Measurements from ENCODE around the gene MBNL3.

MBNL3 gene

GRCh38 chrX:132367984-132368383 is 120.9 kb downstream of the MBNL3 start:
- no peaks in the 10 kb centered on the region for H3K4me1 ChIP-seq (ENCODE audit: control extremely low read depth in 1 of 4, control insufficient read depth in 4 of 4, insufficient read depth in 4 of 4, low read length in 3 of 4)
- H3K27me3 ChIP-seq (replicated peaks in 2 of 5; ENCODE audit: control insufficient read depth in 4 of 5, insufficient read depth in 5 of 5, low read length in 4 of 5) = peaks cover 0 to 6% (median 0%) of the 10 kb centered on the region in 5 experiments
- H3K9me3 ChIP-seq (ENCODE audit: control extremely low read depth in 1 of 5, control insufficient read depth in 4 of 5, insufficient read depth in 2 of 5, low read depth in 1 of 5, low read length in 4 of 5) = no peaks in the 10 kb centered on the region
- ChIA-PET POLR2A (no interaction called here), CTCF (no interaction called here)
- DNase-seq = no peak
- H3K36me3 ChIP-seq (ENCODE audit: control insufficient read depth in 4 of 4, insufficient read depth in 4 of 4, low read length in 3 of 4) = no peaks in the 10 kb centered on the region
- no peak overlapping the region for H3K4me3 ChIP-seq (ENCODE audit: control insufficient read depth in 1 of 7, extremely low read depth in 1 of 7, insufficient read depth in 4 of 7, low read depth in 2 of 7, low read length in 6 of 7)
- H3K27ac ChIP-seq (ENCODE audit: insufficient read depth in 1 of 2, low read depth in 1 of 2, low read length in 2 of 2, poor library complexity in 1 of 2, severe bottlenecking in 2 of 2) = no peak overlapping the region

DNA sequence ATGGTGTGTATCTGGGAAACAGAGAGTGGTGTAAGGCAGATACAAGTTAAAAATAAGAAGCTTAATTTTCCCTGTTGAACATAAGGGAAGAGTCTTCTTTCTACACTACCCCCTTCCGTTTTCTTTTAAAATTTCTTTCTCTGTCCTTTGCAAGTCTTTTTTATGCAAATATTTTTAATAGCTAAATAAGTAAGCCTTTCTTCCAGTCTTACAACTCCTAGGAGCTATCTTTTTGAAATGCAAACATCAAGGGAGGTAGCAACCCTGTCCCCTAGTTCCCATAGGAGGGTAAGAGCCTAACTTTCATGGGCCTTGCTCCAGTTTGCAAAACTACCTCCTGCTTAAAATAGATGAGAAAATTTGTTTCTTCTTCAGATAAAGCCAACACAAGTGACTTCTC is 121.5 kb downstream of the MBNL3 start:
- WGBS (ENCODE audit: insufficient coverage) = no CpG with 5 or more reads among the region's 1 CpG
- POLR2A ChIA-PET = no interaction called here
- Histone ChIP-seq H3K4me1 (ENCODE audit: control extremely low read depth in 1 of 4, control insufficient read depth in 4 of 4, insufficient read depth in 4 of 4, low read length in 3 of 4) (no peaks in the 10 kb centered on the region), H3K36me3 (ENCODE audit: control insufficient read depth in 4 of 4, insufficient read depth in 4 of 4, low read length in 3 of 4) (no peaks in the 10 kb centered on the region), H3K4me3 (ENCODE audit: control insufficient read depth in 1 of 7, extremely low read depth in 1 of 7, insufficient read depth in 4 of 7, low read depth in 2 of 7, low read length in 6 of 7) (no peak overlapping the region), H3K27ac (ENCODE audit: insufficient read depth in 1 of 2, low read depth in 1 of 2, low read length in 2 of 2, poor library complexity in 1 of 2, severe bottlenecking in 2 of 2) (no peak overlapping the region), H3K27me3 (replicated peaks in 2 of 5; ENCODE audit: control insufficient read depth in 4 of 5, insufficient read depth in 5 of 5, low read length in 4 of 5) (peaks cover 0 to 6% (median 0%) of the 10 kb centered on the region in 5 experiments), H3K9me3 (ENCODE audit: control extremely low read depth in 1 of 5, control insufficient read depth in 4 of 5, insufficient read depth in 2 of 5, low read depth in 1 of 5, low read length in 4 of 5) (no peaks in the 10 kb centered on the region)
- CTCF ChIA-PET = no interaction called here
- DNase-seq = no peak

DNA sequence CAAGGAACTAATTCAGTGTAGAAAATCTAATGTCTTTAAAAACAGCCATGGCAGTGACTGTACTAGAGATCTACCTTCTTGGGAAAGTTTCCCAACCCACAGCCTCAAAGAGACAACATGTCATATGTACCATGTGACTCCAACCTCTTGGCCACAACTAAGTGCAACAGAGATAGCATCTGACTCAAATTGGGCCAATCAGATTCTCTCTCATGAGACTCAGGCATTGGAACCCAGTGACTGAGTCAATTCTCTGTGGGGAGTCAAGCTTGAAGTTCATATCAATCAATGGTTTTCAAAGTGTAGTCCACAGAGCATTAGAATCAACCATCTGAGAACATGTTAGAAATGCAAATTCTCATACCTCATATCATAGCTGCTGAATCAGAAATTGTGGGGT is 123.3 kb downstream of the MBNL3 start:
- H3K27ac ChIP-seq (ENCODE audit: insufficient read depth in 1 of 2, low read depth in 1 of 2, low read length in 2 of 2, poor library complexity in 1 of 2, severe bottlenecking in 2 of 2) = no peak overlapping the region
- no peak overlapping the region for H3K4me3 ChIP-seq (ENCODE audit: control insufficient read depth in 1 of 7, extremely low read depth in 1 of 7, insufficient read depth in 4 of 7, low read depth in 2 of 7, low read length in 6 of 7)
- H3K27me3 ChIP-seq (replicated peaks in 2 of 5; ENCODE audit: control insufficient read depth in 4 of 5, insufficient read depth in 5 of 5, low read length in 4 of 5) = peaks cover 0 to 2% (median 0%) of the 10 kb centered on the region in 5 experiments
- no peaks in the 10 kb centered on the region for H3K36me3 ChIP-seq (ENCODE audit: control insufficient read depth in 4 of 4, insufficient read depth in 4 of 4, low read length in 3 of 4)
- no peak for DNase-seq
- CTCF ChIA-PET = no interaction called here
- H3K9me3 ChIP-seq (ENCODE audit: control extremely low read depth in 1 of 5, control insufficient read depth in 4 of 5, insufficient read depth in 2 of 5, low read depth in 1 of 5, low read length in 4 of 5) = no peaks in the 10 kb centered on the region
- POLR2A ChIA-PET = no interaction called here
- H3K4me1 ChIP-seq (ENCODE audit: control extremely low read depth in 1 of 4, control insufficient read depth in 4 of 4, insufficient read depth in 4 of 4, low read length in 3 of 4) = no peaks in the 10 kb centered on the region

DNA sequence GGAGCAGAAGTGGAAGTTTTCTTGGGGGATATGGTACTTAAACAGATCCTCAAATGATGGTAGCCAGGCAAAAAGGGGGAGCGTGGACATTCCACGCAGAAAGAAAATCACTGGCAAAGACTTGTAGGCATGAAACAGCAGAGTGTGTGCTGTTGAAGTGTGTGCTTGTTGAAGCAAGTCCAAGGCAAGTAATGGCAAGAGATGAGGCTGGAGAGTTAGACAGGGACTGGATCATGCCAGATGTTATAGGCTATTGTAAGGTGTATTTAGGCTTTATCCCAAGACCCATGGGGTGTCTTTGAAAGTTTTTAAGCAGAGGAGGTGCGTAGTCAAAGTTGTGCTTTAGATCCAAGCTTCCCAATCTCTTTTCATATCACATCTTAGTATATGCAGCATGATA is 124.5 kb downstream of the MBNL3 start:
- 85% methylated on average over 2 of the region's 3 CpGs for WGBS (ENCODE audit: insufficient coverage)
- no peaks in the 10 kb centered on the region for H3K4me1 ChIP-seq (ENCODE audit: control extremely low read depth in 1 of 4, control insufficient read depth in 4 of 4, insufficient read depth in 4 of 4, low read length in 3 of 4)
- no peak for DNase-seq
- H3K36me3 ChIP-seq (ENCODE audit: control insufficient read depth in 4 of 4, insufficient read depth in 4 of 4, low read length in 3 of 4) = no peaks in the 10 kb centered on the region
- ChIA-PET CTCF (no interaction called here), POLR2A (no interaction called here)
- no peak overlapping the region for H3K27ac ChIP-seq (ENCODE audit: insufficient read depth in 1 of 2, low read depth in 1 of 2, low read length in 2 of 2, poor library complexity in 1 of 2, severe bottlenecking in 2 of 2)
- H3K9me3 ChIP-seq (ENCODE audit: control extremely low read depth in 1 of 5, control insufficient read depth in 4 of 5, insufficient read depth in 2 of 5, low read depth in 1 of 5, low read length in 4 of 5) = no peaks in the 10 kb centered on the region
- peaks cover 0 to 2% (median 0%) of the 10 kb centered on the region in 5 experiments for H3K27me3 ChIP-seq (replicated peaks in 2 of 5; ENCODE audit: control insufficient read depth in 4 of 5, insufficient read depth in 5 of 5, low read length in 4 of 5)
- no peak overlapping the region for H3K4me3 ChIP-seq (ENCODE audit: control insufficient read depth in 1 of 7, extremely low read depth in 1 of 7, insufficient read depth in 4 of 7, low read depth in 2 of 7, low read length in 6 of 7)

- Histone ChIP-seq H3K27me3 (replicated peaks in 2 of 5; ENCODE audit: control insufficient read depth in 4 of 5, insufficient read depth in 5 of 5, low read length in 4 of 5) (no peaks in the 10 kb centered on the region), H3K36me3 (ENCODE audit: control insufficient read depth in 4 of 4, insufficient read depth in 4 of 4, low read length in 3 of 4) (no peaks in the 10 kb centered on the region), H3K27ac (ENCODE audit: insufficient read depth in 1 of 2, low read depth in 1 of 2, low read length in 2 of 2, poor library complexity in 1 of 2, severe bottlenecking in 2 of 2) (no peak overlapping the region), H3K9me3 (ENCODE audit: control extremely low read depth in 1 of 5, control insufficient read depth in 4 of 5, insufficient read depth in 2 of 5, low read depth in 1 of 5, low read length in 4 of 5) (no peaks in the 10 kb centered on the region), H3K4me3 (ENCODE audit: control insufficient read depth in 1 of 7, extremely low read depth in 1 of 7, insufficient read depth in 4 of 7, low read depth in 2 of 7, low read length in 6 of 7) (no peak overlapping the region), H3K4me1 (ENCODE audit: control extremely low read depth in 1 of 4, control insufficient read depth in 4 of 4, insufficient read depth in 4 of 4, low read length in 3 of 4) (no peaks in the 10 kb centered on the region)
- ChIA-PET CTCF (no interaction called here), POLR2A (no interaction called here)
- DNase-seq = no peak
- 88% methylated on average over 1 of the region's 5 CpGs for WGBS (ENCODE audit: insufficient coverage)
These were observed 135.4 kb downstream of the MBNL3 start for GRCh38 chrX:132353430-132353829.

GRCh38 chrX:132336172-132336571 is 152.7 kb downstream of the MBNL3 start:
- peaks cover 0 to 1% (median 0%) of the 10 kb centered on the region in 5 experiments for H3K9me3 ChIP-seq (ENCODE audit: control extremely low read depth in 1 of 5, control insufficient read depth in 4 of 5, insufficient read depth in 2 of 5, low read depth in 1 of 5, low read length in 4 of 5)
- H3K27ac ChIP-seq (ENCODE audit: insufficient read depth in 1 of 2, low read depth in 1 of 2, low read length in 2 of 2, poor library complexity in 1 of 2, severe bottlenecking in 2 of 2) = no peak overlapping the region
- POLR2A ChIA-PET = no interaction called here
- 100% methylated on average over 2 of the region's 2 CpGs for WGBS (ENCODE audit: insufficient coverage)
- H3K27me3 ChIP-seq (replicated peaks in 2 of 5; ENCODE audit: control insufficient read depth in 4 of 5, insufficient read depth in 5 of 5, low read length in 4 of 5) = no peaks in the 10 kb centered on the region
- no peak for DNase-seq
- H3K4me3 ChIP-seq (ENCODE audit: control insufficient read depth in 1 of 7, extremely low read depth in 1 of 7, insufficient read depth in 4 of 7, low read depth in 2 of 7, low read length in 6 of 7) = no peak overlapping the region
- no peaks in the 10 kb centered on the region for H3K4me1 ChIP-seq (ENCODE audit: control extremely low read depth in 1 of 4, control insufficient read depth in 4 of 4, insufficient read depth in 4 of 4, low read length in 3 of 4)
- CTCF ChIA-PET = no interaction called here
- H3K36me3 ChIP-seq (ENCODE audit: control insufficient read depth in 4 of 4, insufficient read depth in 4 of 4, low read length in 3 of 4) = no peaks in the 10 kb centered on the region

- H3K4me3 ChIP-seq (ENCODE audit: control insufficient read depth in 1 of 7, extremely low read depth in 1 of 7, insufficient read depth in 4 of 7, low read depth in 2 of 7, low read length in 6 of 7) = no peak overlapping the region
- H3K9me3 ChIP-seq (ENCODE audit: control extremely low read depth in 1 of 5, control insufficient read depth in 4 of 5, insufficient read depth in 2 of 5, low read depth in 1 of 5, low read length in 4 of 5) = no peaks in the 10 kb centered on the region
- POLR2A ChIA-PET = no interaction called here
- H3K4me1 ChIP-seq (ENCODE audit: control extremely low read depth in 1 of 4, control insufficient read depth in 4 of 4, insufficient read depth in 4 of 4, low read length in 3 of 4) = no peaks in the 10 kb centered on the region
- DNase-seq = no peak
- CTCF ChIA-PET = no interaction called here
- H3K27me3 ChIP-seq (replicated peaks in 2 of 5; ENCODE audit: control insufficient read depth in 4 of 5, insufficient read depth in 5 of 5, low read length in 4 of 5) = no peaks in the 10 kb centered on the region
- H3K27ac ChIP-seq (ENCODE audit: insufficient read depth in 1 of 2, low read depth in 1 of 2, low read length in 2 of 2, poor library complexity in 1 of 2, severe bottlenecking in 2 of 2) = no peak overlapping the region
- H3K36me3 ChIP-seq (ENCODE audit: control insufficient read depth in 4 of 4, insufficient read depth in 4 of 4, low read length in 3 of 4) = no peaks in the 10 kb centered on the region
- 93% methylated on average over 2 of the region's 4 CpGs for WGBS (ENCODE audit: insufficient coverage)
These were observed 155.5 kb downstream of the MBNL3 start for GRCh38 chrX:132333351-132333750.

DNA sequence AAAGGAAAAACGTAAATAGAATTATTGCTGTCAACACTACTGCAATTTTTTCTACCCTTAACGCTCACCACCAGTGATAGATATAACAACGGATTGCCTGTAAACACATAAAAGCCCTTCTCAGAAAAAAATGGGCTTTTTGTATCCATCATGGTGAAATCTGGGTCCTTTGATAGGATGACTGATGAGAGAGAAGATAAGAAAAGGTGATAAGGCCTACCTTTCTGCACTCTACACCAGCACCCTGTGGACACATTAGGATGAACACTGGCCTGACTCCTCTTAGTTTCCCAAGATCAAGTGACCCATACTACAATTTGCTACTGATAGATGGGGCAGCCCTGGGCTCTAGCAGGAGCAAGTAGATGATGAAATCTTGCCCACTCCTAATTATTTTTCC is 157.3 kb downstream of the MBNL3 start:
- H3K4me1 ChIP-seq (ENCODE audit: control extremely low read depth in 1 of 4, control insufficient read depth in 4 of 4, insufficient read depth in 4 of 4, low read length in 3 of 4) = no peaks in the 10 kb centered on the region
- no CpG with 5 or more reads among the region's 3 CpGs for WGBS (ENCODE audit: insufficient coverage)
- H3K27me3 ChIP-seq (replicated peaks in 2 of 5; ENCODE audit: control insufficient read depth in 4 of 5, insufficient read depth in 5 of 5, low read length in 4 of 5) = no peaks in the 10 kb centered on the region
- CTCF ChIA-PET = no interaction called here
- no peak overlapping the region for H3K27ac ChIP-seq (ENCODE audit: insufficient read depth in 1 of 2, low read depth in 1 of 2, low read length in 2 of 2, poor library complexity in 1 of 2, severe bottlenecking in 2 of 2)
- H3K4me3 ChIP-seq (ENCODE audit: control insufficient read depth in 1 of 7, extremely low read depth in 1 of 7, insufficient read depth in 4 of 7, low read depth in 2 of 7, low read length in 6 of 7) = no peak overlapping the region
- H3K9me3 ChIP-seq (ENCODE audit: control extremely low read depth in 1 of 5, control insufficient read depth in 4 of 5, insufficient read depth in 2 of 5, low read depth in 1 of 5, low read length in 4 of 5) = no peaks in the 10 kb centered on the region
- no peak for DNase-seq
- no peaks in the 10 kb centered on the region for H3K36me3 ChIP-seq (ENCODE audit: control insufficient read depth in 4 of 4, insufficient read depth in 4 of 4, low read length in 3 of 4)
- POLR2A ChIA-PET = no interaction called here
